ENCODE data around the gene BMI1.

- TF ChIP-seq CTCF (IDR thresholded peaks at IDR 0.05): no peak
- TF ChIP-seq POLR2A (IDR thresholded peaks at IDR 0.05): no peak
These were observed 40.8 kb upstream of the BMI1 start for GRCh38 chr10:22280078-22280477.
